ENCODE results near the gene MAP3K2. TPM values are rescaled to one million over a fixed set of nuclear protein-coding genes. Genes with fewer than 3 reads are reported as not detected.

MAP3K2 gene
- total RNA-seq, 2 experiments from 2014 or later: 103 to 105 TPM

- Mint-ChIP-seq H3K4me1 (ENCODE audit: low read depth) (peaks cover 13% of the 10 kb centered on the region), H3K4me3 (peak overlapping the region; percentile 66), H3K27ac (peak overlapping the region; percentile 39), H3K27me3 (no peaks in the 10 kb centered on the region), H3K9me3 (no peaks in the 10 kb centered on the region), H3K36me3 (ENCODE audit: low read depth) (no peaks in the 10 kb centered on the region)
- Histone ChIP-seq H3K27ac (ENCODE audit: low read depth in 1 of 2, low read length in 2 of 2) (no peak overlapping the region), H3K27me3 (ENCODE audit: control insufficient read depth in 1 of 2, insufficient read depth in 2 of 2, low read length in 2 of 2) (no peaks in the 10 kb centered on the region), H3K9me3 (ENCODE audit: control insufficient read depth in 1 of 2, insufficient read depth in 1 of 2, low read length in 2 of 2) (no peaks in the 10 kb centered on the region), H3K4me1 (ENCODE audit: insufficient read depth, low read length) (peaks cover 21% of the 10 kb centered on the region), H3K36me3 (ENCODE audit: insufficient read depth, low read length) (no peaks in the 10 kb centered on the region), H3K4me3 (ENCODE audit: low read length) (no peak overlapping the region)
- DNase-seq: no peak
- ChIA-PET POLR2A (no interaction called here), CTCF (interaction anchor here (2.0 kb wide), 1 partner anchor 10 kb away, joined by 9 read pairs; no protein-coding TSS in a partner anchor)
- intact Hi-C loops (cut with DNase I, micrococcal nuclease): loop anchor here in 1 of 2 experiments (2.0 kb wide), 1 partner anchor 18 kb away; no protein-coding TSS in a partner anchor
- no peak for ATAC-seq (ENCODE audit: poor library complexity)
- TF ChIP-seq CTCF (IDR thresholded peaks at IDR 0.05): no peak
Measured at GRCh38 chr2:127406454-127406853, 18.7 kb upstream of the MAP3K2 start.

GRCh38 chr2:127405255-127405610, 17.5 kb upstream of the MAP3K2 start:
- DNase-seq: no peak
- H3K4me1 ChIP-seq (ENCODE audit: insufficient read depth, low read length): peaks cover 15% of the 10 kb centered on the region
- no peaks in the 10 kb centered on the region for H3K27me3 Mint-ChIP-seq
- H3K36me3 Mint-ChIP-seq (ENCODE audit: low read depth): no peaks in the 10 kb centered on the region
- POLR2A ChIA-PET: no interaction called here
- H3K27me3 ChIP-seq (ENCODE audit: control insufficient read depth in 1 of 2, insufficient read depth in 2 of 2, low read length in 2 of 2): no peaks in the 10 kb centered on the region
- H3K9me3 ChIP-seq (ENCODE audit: control insufficient read depth in 1 of 2, insufficient read depth in 1 of 2, low read length in 2 of 2): peaks cover 0 to 4% of the 10 kb centered on the region in 2 experiments
- CTCF ChIA-PET: no interaction called here
- H3K4me3 Mint-ChIP-seq: no peak overlapping the region
- intact Hi-C loops (cut with DNase I, micrococcal nuclease): no loop called here
- TF ChIP-seq CTCF (IDR thresholded peaks at IDR 0.05): no peak
- no peak overlapping the region for H3K27ac Mint-ChIP-seq
- no peak overlapping the region for H3K4me3 ChIP-seq (ENCODE audit: low read length)
- H3K36me3 ChIP-seq (ENCODE audit: insufficient read depth, low read length): no peaks in the 10 kb centered on the region
- H3K4me1 Mint-ChIP-seq (ENCODE audit: low read depth): peaks cover 3% of the 10 kb centered on the region
- no peak overlapping the region for H3K27ac ChIP-seq (ENCODE audit: low read depth in 1 of 2, low read length in 2 of 2)
- ATAC-seq (ENCODE audit: poor library complexity): no peak
- no peaks in the 10 kb centered on the region for H3K9me3 Mint-ChIP-seq

GRCh38 chr2:127404466-127405254, 16.9 kb upstream of the MAP3K2 start:
- CTCF ChIA-PET: interaction anchor here (0.6 to 1.3 kb wide), 2 partner anchors 11 to 375 kb away, joined by 3 to 4 read pairs; no protein-coding TSS in a partner anchor

More at GRCh38 chr2:127404466-127405254, 16.9 kb upstream of the MAP3K2 start:
- no peak overlapping the region for H3K4me3 Mint-ChIP-seq
- intact Hi-C loops (cut with DNase I, micrococcal nuclease): no loop called here
- Histone ChIP-seq H3K36me3 (ENCODE audit: insufficient read depth, low read length) (no peaks in the 10 kb centered on the region), H3K27ac (ENCODE audit: low read depth in 1 of 2, low read length in 2 of 2) (no peak overlapping the region), H3K27me3 (ENCODE audit: control insufficient read depth in 1 of 2, insufficient read depth in 2 of 2, low read length in 2 of 2) (no peaks in the 10 kb centered on the region), H3K4me3 (ENCODE audit: low read length) (no peak overlapping the region), H3K4me1 (ENCODE audit: insufficient read depth, low read length) (peaks cover 15% of the 10 kb centered on the region), H3K9me3 (ENCODE audit: control insufficient read depth in 1 of 2, insufficient read depth in 1 of 2, low read length in 2 of 2) (peaks cover 0 to 4% of the 10 kb centered on the region in 2 experiments)
- no peak for DNase-seq
- H3K36me3 Mint-ChIP-seq (ENCODE audit: low read depth): no peaks in the 10 kb centered on the region
- H3K4me1 Mint-ChIP-seq (ENCODE audit: low read depth): no peaks in the 10 kb centered on the region
- no peaks in the 10 kb centered on the region for H3K27me3 Mint-ChIP-seq
- ATAC-seq (ENCODE audit: poor library complexity): no peak
- H3K9me3 Mint-ChIP-seq: no peaks in the 10 kb centered on the region
- POLR2A ChIA-PET: no interaction called here
- no peak for TF ChIP-seq CTCF (IDR thresholded peaks at IDR 0.05)
- no peak overlapping the region for H3K27ac Mint-ChIP-seq
